PC-3 (cell line): ENCODE data around the gene CNNM1. TPM values are rescaled to one million over a fixed set of nuclear protein-coding genes. Genes with fewer than 3 reads are reported as not detected.

ENCODE experiments used
- ATAC-seq: fragments of 200-7000 bp; cut with Tn5 transposase; 2 replicates; pipeline ENCODE4 v1.9.1; 2020; ENCODE audit warnings: mild to moderate bottlenecking, moderate library complexity
- BruUV-seq: library from RNA; stranded (reverse); fragments of 400-500 nt; replicated peaks from 2 replicates; lab custom pipeline; 2021; lab: Mats Ljungman, UMichigan
- CTCF ChIA-PET: fragments of 300-600 bp; sonication (Branson Sonifier 250); formaldehyde crosslinking; loops from one replicate; lab custom pipeline; 2022; ENCODE audit warnings: antibody characterized with exemption; lab: Charles Lee
- POLR2A ChIA-PET: fragments of 300-600 bp; sonication (Branson Sonifier 250); formaldehyde crosslinking; loops from one replicate; lab custom pipeline; 2022; ENCODE audit warnings: antibody characterized with exemption; ENCODE audit not compliant: unreplicated experiment; lab: Charles Lee
- DNase-seq: peaks from one replicate; pipeline ENCODE4 v3.0.0-alpha.2; 2015
- H2AFZ ChIP-seq: fragments of 300-600 bp; sonication (generic); 2 replicates; pipeline ENCODE4 v1.6.0; 2016; ENCODE audit warnings: antibody characterized with exemption, low read length
- H3F3A ChIP-seq: fragments of 300-600 bp; sonication (generic); one replicate; pipeline ENCODE4 v1.6.0; 2017; ENCODE audit warnings: antibody characterized with exemption, low read length, control low read depth, mild to moderate bottlenecking; ENCODE audit not compliant: unreplicated experiment
- H3K27ac ChIP-seq: fragments of 300-600 bp; sonication (generic); 2 replicates; pipeline ENCODE4 v1.5.1; 2016; ENCODE audit warnings: mild to moderate bottlenecking, low read length
- H3K27me3 ChIP-seq: fragments of 300-600 bp; sonication (generic); 2 replicates; pipeline ENCODE4 v1.6.1; 2016; ENCODE audit warnings: low read length, mixed read lengths
- H3K36me3 ChIP-seq: fragments of 300-600 bp; sonication (generic); 2 replicates; pipeline ENCODE4 v1.6.1; 2016; ENCODE audit warnings: low read depth, mixed run types, low read length, mixed read lengths
- H3K4me1 ChIP-seq: fragments of 300-600 bp; sonication (generic); 2 replicates; pipeline ENCODE4 v1.5.1; 2016; ENCODE audit warnings: low read length; ENCODE audit not compliant: insufficient read depth
- H3K4me2 ChIP-seq: fragments of 300-600 bp; sonication (generic); 2 replicates; pipeline ENCODE4 v1.6.0; 2016; ENCODE audit warnings: low read length
- H3K4me3 ChIP-seq: fragments of 300-600 bp; sonication (generic); 2 replicates; pipeline ENCODE4 v1.5.1; 2016; ENCODE audit warnings: mild to moderate bottlenecking, low read length, mixed read lengths
- H3K79me2 ChIP-seq: fragments of 300-600 bp; sonication (generic); 2 replicates; pipeline ENCODE4 v1.6.1; 2017; ENCODE audit warnings: low read length, mixed read lengths
- H3K9ac ChIP-seq: fragments of 300-600 bp; sonication (generic); 2 replicates; pipeline ENCODE4 v1.6.0; 2016; ENCODE audit warnings: mild to moderate bottlenecking, low read length
- H3K9me2 ChIP-seq: fragments of 300-600 bp; sonication (generic); replicated peaks from 2 replicates; pipeline ENCODE4 v1.6.1; 2016; ENCODE audit warnings: mixed run types, low read length, mixed read lengths
- H3K9me3 ChIP-seq: fragments of 300-600 bp; sonication (generic); 2 replicates; pipeline ENCODE4 v1.6.1; 2016; ENCODE audit warnings: low read length, mixed read lengths
- H4K20me1 ChIP-seq: fragments of 300-600 bp; sonication (generic); 2 replicates; pipeline ENCODE4 v1.6.1; 2016; ENCODE audit warnings: low read length, mixed read lengths
- CTCF ChIP-seq: fragments of 300-600 bp; sonication (generic); conservative IDR thresholded peaks from 2 replicates; pipeline ENCODE4 v1.5.1; 2017; ENCODE audit warnings: antibody characterized with exemption, low read depth, mild to moderate bottlenecking, low read length
- EZH2 ChIP-seq: fragments of 300-600 bp; sonication (generic); IDR thresholded peaks from one replicate; pipeline ENCODE4 v1.6.1; 2017; ENCODE audit warnings: antibody characterized with exemption, mild to moderate bottlenecking, low read length; ENCODE audit not compliant: unreplicated experiment
- EZH2phosphoT487 ChIP-seq: fragments of 300-600 bp; sonication (generic); IDR thresholded peaks from 2 replicates; pipeline ENCODE4 v1.6.1; 2018; ENCODE audit warnings: mild to moderate bottlenecking, antibody characterized with exemption, low read length, borderline replicate concordance
- intact Hi-C: fragments of 100-400 bp; cut with micrococcal nuclease; formaldehyde crosslinking; loops from 2 replicates; pipeline ENCODE4 v1.9.0; 2023
- total RNA-seq: library from RNA; depleted of rRNA; stranded (reverse); fragments of >200 nt; gene quantifications from 2 replicates; pipeline ENCODE4 v1.2.3, GENCODE V29; 2014

CNNM1 gene
- total RNA-seq, 1 experiment from 2014 or later = 3.3 TPM

GRCh38 chr10:99364125-99364524 is 35.0 kb downstream of the CNNM1 start:
- TF ChIP-seq EZH2 (no peak), EZH2phosphoT487 (no peak), CTCF (no peak)
- Histone ChIP-seq H3K4me2 (no peak overlapping the region), H3K79me2 (no peaks in the 10 kb centered on the region), H3K9me3 (no peaks in the 10 kb centered on the region), H3K9me2 (no peaks in the 10 kb centered on the region), H3K9ac (no peak overlapping the region), H2AFZ (no peak overlapping the region), H3K4me1 (no peaks in the 10 kb centered on the region), H3K27me3 (no peaks in the 10 kb centered on the region), H3K36me3 (no peaks in the 10 kb centered on the region), H4K20me1 (no peaks in the 10 kb centered on the region), H3K27ac (no peak overlapping the region), H3K4me3 (no peak overlapping the region), H3F3A (no peaks in the 10 kb centered on the region)
- intact Hi-C loops = no loop called here
- ChIA-PET CTCF (no interaction called here), POLR2A (no interaction called here)
- BruUV-seq = no TSS peak
- no peak for ATAC-seq
- no peak for DNase-seq

GRCh38 chr10:99365311-99365710 is 36.2 kb downstream of the CNNM1 start:
- CTCF ChIA-PET = no interaction called here
- BruUV-seq = no TSS peak
- H3K4me2 ChIP-seq = no peak overlapping the region
- no peaks in the 10 kb centered on the region for H3K4me1 ChIP-seq
- intact Hi-C loops = no loop called here
- H2AFZ ChIP-seq = no peak overlapping the region
- no peaks in the 10 kb centered on the region for H3K9me2 ChIP-seq
- H3K4me3 ChIP-seq = no peak overlapping the region
- no peak for DNase-seq
- no peak overlapping the region for H3K9ac ChIP-seq
- ATAC-seq = no peak
- no peaks in the 10 kb centered on the region for H4K20me1 ChIP-seq
- TF ChIP-seq CTCF (no peak), EZH2phosphoT487 (no peak), EZH2 (no peak)
- no peaks in the 10 kb centered on the region for H3F3A ChIP-seq
- H3K36me3 ChIP-seq = no peaks in the 10 kb centered on the region
- H3K79me2 ChIP-seq = no peaks in the 10 kb centered on the region
- H3K27ac ChIP-seq = no peak overlapping the region
- POLR2A ChIA-PET = no interaction called here
- H3K27me3 ChIP-seq = no peaks in the 10 kb centered on the region
- H3K9me3 ChIP-seq = no peaks in the 10 kb centered on the region

- no peak overlapping the region for H2AFZ ChIP-seq
- H3F3A ChIP-seq = no peaks in the 10 kb centered on the region
- no peak overlapping the region for H3K27ac ChIP-seq
- no peaks in the 10 kb centered on the region for H4K20me1 ChIP-seq
- no peaks in the 10 kb centered on the region for H3K36me3 ChIP-seq
- DNase-seq (no peak), ATAC-seq (no peak)
- H3K79me2 ChIP-seq = no peaks in the 10 kb centered on the region
- H3K4me2 ChIP-seq = no peak overlapping the region
- CTCF ChIA-PET = no interaction called here
- H3K9me2 ChIP-seq = no peaks in the 10 kb centered on the region
- POLR2A ChIA-PET = no interaction called here
- no peak overlapping the region for H3K9ac ChIP-seq
- TF ChIP-seq CTCF = no peak
- no peak for TF ChIP-seq EZH2
- TF ChIP-seq EZH2phosphoT487 = no peak
- H3K4me1 ChIP-seq = no peaks in the 10 kb centered on the region
- no peaks in the 10 kb centered on the region for H3K27me3 ChIP-seq
- BruUV-seq = no TSS peak
- H3K4me3 ChIP-seq = no peak overlapping the region
- intact Hi-C loops = no loop called here
- H3K9me3 ChIP-seq = no peaks in the 10 kb centered on the region
Observed at GRCh38 chr10:99365736-99366135, 36.6 kb downstream of the CNNM1 start.
